Measurements from ENCODE around the gene MUC20. TPM values are rescaled to one million over a fixed set of nuclear protein-coding genes. Genes with fewer than 3 reads are reported as not detected.

MUC20 gene
- total and polyA plus RNA-seq, 4 donors = 1.1 to 9.7 (median 7.7) TPM

DNA sequence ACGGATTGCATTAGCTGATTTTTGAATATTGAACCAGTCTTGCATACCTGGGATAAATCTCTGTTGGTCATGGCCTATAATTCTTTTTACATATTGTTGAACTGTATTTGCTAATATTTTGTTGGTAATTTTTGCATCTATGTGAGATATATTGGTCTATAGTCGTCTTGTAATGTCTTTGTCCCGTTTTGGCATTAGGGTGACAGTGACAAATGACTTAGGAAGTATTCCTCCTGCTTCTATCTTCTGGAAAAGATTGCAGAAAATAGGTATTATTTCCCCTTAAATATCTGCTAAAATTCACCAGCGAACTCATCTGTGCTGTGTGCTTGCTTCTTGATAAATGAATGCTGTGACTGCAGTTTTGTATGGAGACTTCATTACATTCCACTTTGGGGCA, 23.7 kb downstream of the MUC20 start:
- Histone ChIP-seq H3K36me3 (ENCODE audit: control insufficient read depth in 4 of 4, insufficient read depth in 3 of 4, low read depth in 1 of 4, low read length in 3 of 4) (no peaks in the 10 kb centered on the region), H3K9ac (ENCODE audit: low read depth in 1 of 2, low read length in 2 of 2) (no peak overlapping the region), H3K4me3 (ENCODE audit: low read depth in 1 of 3, low read length in 3 of 3) (no peak overlapping the region), H3K9me3 (ENCODE audit: control insufficient read depth in 4 of 4, low read length in 3 of 4) (no peaks in the 10 kb centered on the region), H3K27me3 (ENCODE audit: control insufficient read depth in 4 of 4, insufficient read depth in 4 of 4, low read length in 3 of 4) (no peaks in the 10 kb centered on the region), H3K4me1 (ENCODE audit: control insufficient read depth in 4 of 4, insufficient read depth in 4 of 4, low read length in 3 of 4) (peaks cover 0 to 1% (median 0%) of the 10 kb centered on the region in 4 donors), H3K27ac (ENCODE audit: low read depth in 1 of 2, low read length in 2 of 2) (no peak overlapping the region)
- 84% methylated on average over 4 of the region's 4 CpGs for WGBS
- no peak for DNase-seq (ENCODE audit: low spot score)
- no peak for TF ChIP-seq JUND (IDR thresholded peaks at IDR 0.05)
- TF ChIP-seq, protein P1, sequence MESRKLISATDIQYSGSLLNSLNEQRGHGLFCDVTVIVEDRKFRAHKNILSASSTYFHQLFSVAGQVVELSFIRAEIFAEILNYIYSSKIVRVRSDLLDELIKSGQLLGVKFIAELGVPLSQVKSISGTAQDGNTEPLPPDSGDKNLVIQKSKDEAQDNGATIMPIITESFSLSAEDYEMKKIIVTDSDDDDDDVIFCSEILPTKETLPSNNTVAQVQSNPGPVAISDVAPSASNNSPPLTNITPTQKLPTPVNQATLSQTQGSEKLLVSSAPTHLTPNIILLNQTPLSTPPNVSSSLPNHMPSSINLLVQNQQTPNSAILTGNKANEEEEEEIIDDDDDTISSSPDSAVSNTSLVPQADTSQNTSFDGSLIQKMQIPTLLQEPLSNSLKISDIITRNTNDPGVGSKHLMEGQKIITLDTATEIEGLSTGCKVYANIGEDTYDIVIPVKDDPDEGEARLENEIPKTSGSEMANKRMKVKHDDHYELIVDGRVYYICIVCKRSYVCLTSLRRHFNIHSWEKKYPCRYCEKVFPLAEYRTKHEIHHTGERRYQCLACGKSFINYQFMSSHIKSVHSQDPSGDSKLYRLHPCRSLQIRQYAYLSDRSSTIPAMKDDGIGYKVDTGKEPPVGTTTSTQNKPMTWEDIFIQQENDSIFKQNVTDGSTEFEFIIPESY (IDR thresholded peaks at IDR 0.05) = no peak

DNA sequence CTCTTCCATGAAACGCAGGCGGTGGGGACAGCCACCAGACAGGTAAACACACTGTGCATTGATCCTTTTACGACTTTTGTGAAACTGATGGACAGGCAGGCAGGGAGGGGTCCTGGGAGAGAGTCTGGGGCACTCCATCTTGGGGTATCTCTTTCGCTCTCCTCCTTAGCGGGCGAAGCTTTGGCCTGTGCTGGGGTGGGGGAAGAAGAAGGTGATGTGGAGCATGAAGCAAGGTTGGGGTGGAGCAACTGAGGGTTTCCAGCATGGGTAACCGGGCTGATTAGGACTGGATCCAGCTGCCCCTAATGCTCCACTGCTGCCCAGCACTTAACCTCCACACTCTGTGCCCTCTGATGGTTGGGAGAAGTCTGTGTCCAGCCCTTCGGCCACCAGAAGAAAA, 25.6 kb downstream of the MUC20 start:
- peaks cover 0 to 1% (median 0%) of the 10 kb centered on the region in 4 donors for H3K4me1 ChIP-seq (ENCODE audit: control insufficient read depth in 4 of 4, insufficient read depth in 4 of 4, low read length in 3 of 4)
- no peak overlapping the region for H3K4me3 ChIP-seq (ENCODE audit: low read depth in 1 of 3, low read length in 3 of 3)
- no peaks in the 10 kb centered on the region for H3K9me3 ChIP-seq (ENCODE audit: control insufficient read depth in 4 of 4, low read length in 3 of 4)
- no peaks in the 10 kb centered on the region for H3K27me3 ChIP-seq (ENCODE audit: control insufficient read depth in 4 of 4, insufficient read depth in 4 of 4, low read length in 3 of 4)
- H3K9ac ChIP-seq (ENCODE audit: low read depth in 1 of 2, low read length in 2 of 2) = no peak overlapping the region
- TF ChIP-seq RAD21 (IDR thresholded peaks at IDR 0.05) (no peak), FOXA2 (IDR thresholded peaks at IDR 0.05) (no peak), HNF4A (conservative IDR thresholded peaks at IDR 0.05) (no peak), YY1 (IDR thresholded peaks at IDR 0.05) (no peak), GABPA (IDR thresholded peaks at IDR 0.05 in 1 of 2, conservative IDR thresholded peaks at IDR 0.05 in 1 of 2) (no peak), RXRA (IDR thresholded peaks at IDR 0.05) (no peak), NR2F2 (IDR thresholded peaks at IDR 0.05) (no peak), SP1 (IDR thresholded peaks at IDR 0.05) (no peak), HNF4G (IDR thresholded peaks at IDR 0.05) (no peak)
- TF ChIP-seq, protein P2, sequence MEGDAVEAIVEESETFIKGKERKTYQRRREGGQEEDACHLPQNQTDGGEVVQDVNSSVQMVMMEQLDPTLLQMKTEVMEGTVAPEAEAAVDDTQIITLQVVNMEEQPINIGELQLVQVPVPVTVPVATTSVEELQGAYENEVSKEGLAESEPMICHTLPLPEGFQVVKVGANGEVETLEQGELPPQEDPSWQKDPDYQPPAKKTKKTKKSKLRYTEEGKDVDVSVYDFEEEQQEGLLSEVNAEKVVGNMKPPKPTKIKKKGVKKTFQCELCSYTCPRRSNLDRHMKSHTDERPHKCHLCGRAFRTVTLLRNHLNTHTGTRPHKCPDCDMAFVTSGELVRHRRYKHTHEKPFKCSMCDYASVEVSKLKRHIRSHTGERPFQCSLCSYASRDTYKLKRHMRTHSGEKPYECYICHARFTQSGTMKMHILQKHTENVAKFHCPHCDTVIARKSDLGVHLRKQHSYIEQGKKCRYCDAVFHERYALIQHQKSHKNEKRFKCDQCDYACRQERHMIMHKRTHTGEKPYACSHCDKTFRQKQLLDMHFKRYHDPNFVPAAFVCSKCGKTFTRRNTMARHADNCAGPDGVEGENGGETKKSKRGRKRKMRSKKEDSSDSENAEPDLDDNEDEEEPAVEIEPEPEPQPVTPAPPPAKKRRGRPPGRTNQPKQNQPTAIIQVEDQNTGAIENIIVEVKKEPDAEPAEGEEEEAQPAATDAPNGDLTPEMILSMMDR (IDR thresholded peaks at IDR 0.05; ENCODE audit: low read depth, low read length, missing input control) = no peak
- TF ChIP-seq, protein P3, sequence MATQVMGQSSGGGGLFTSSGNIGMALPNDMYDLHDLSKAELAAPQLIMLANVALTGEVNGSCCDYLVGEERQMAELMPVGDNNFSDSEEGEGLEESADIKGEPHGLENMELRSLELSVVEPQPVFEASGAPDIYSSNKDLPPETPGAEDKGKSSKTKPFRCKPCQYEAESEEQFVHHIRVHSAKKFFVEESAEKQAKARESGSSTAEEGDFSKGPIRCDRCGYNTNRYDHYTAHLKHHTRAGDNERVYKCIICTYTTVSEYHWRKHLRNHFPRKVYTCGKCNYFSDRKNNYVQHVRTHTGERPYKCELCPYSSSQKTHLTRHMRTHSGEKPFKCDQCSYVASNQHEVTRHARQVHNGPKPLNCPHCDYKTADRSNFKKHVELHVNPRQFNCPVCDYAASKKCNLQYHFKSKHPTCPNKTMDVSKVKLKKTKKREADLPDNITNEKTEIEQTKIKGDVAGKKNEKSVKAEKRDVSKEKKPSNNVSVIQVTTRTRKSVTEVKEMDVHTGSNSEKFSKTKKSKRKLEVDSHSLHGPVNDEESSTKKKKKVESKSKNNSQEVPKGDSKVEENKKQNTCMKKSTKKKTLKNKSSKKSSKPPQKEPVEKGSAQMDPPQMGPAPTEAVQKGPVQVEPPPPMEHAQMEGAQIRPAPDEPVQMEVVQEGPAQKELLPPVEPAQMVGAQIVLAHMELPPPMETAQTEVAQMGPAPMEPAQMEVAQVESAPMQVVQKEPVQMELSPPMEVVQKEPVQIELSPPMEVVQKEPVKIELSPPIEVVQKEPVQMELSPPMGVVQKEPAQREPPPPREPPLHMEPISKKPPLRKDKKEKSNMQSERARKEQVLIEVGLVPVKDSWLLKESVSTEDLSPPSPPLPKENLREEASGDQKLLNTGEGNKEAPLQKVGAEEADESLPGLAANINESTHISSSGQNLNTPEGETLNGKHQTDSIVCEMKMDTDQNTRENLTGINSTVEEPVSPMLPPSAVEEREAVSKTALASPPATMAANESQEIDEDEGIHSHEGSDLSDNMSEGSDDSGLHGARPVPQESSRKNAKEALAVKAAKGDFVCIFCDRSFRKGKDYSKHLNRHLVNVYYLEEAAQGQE (IDR thresholded peaks at IDR 0.05) = no peak
- TF ChIP-seq, protein P4, sequence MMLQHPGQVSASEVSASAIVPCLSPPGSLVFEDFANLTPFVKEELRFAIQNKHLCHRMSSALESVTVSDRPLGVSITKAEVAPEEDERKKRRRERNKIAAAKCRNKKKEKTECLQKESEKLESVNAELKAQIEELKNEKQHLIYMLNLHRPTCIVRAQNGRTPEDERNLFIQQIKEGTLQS (IDR thresholded peaks at IDR 0.05) = no peak
- TF ChIP-seq, protein P5, sequence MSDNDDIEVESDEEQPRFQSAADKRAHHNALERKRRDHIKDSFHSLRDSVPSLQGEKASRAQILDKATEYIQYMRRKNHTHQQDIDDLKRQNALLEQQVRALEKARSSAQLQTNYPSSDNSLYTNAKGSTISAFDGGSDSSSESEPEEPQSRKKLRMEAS (IDR thresholded peaks at IDR 0.05) = no peak
- TF ChIP-seq, protein P1 (IDR thresholded peaks at IDR 0.05) = no peak
- DNase-seq (ENCODE audit: low spot score) = no peak
- H3K27ac ChIP-seq (ENCODE audit: low read depth in 1 of 2, low read length in 2 of 2) = no peak overlapping the region
- 85% methylated on average over 8 of the region's 8 CpGs for WGBS
- no peaks in the 10 kb centered on the region for H3K36me3 ChIP-seq (ENCODE audit: control insufficient read depth in 4 of 4, insufficient read depth in 3 of 4, low read depth in 1 of 4, low read length in 3 of 4)
